H1 (cell line): ENCODE data around the gene CTDSP1. TPM values are rescaled to one million over a fixed set of nuclear protein-coding genes. Genes with fewer than 3 reads are reported as not detected.

Source experiments
- CHD7 ChIP-seq: fragments of 300-600 bp; sonication (generic); IDR thresholded peaks from 2 replicates; pipeline ENCODE4 v1.7.1; 2012; ENCODE audit warnings: low read length, moderate library complexity, mild to moderate bottlenecking, inconsistent platforms; ENCODE audit not compliant: insufficient replicate concordance
- RFX5 ChIP-seq: IDR thresholded peaks from 2 replicates; pipeline ENCODE4 v1.6.1; 2011; ENCODE audit warnings: low read depth, low read length, improper control_type of control experiment, borderline replicate concordance
- SP2 ChIP-seq: IDR thresholded peaks from 2 replicates; pipeline ENCODE4 v1.6.1; 2012; ENCODE audit warnings: mild to moderate bottlenecking, low read length, inconsistent platforms
- TAF7 ChIP-seq: optimal IDR thresholded peaks from 2 replicates; pipeline ENCODE3; 2011; ENCODE audit warnings: low read depth, mild to moderate bottlenecking, inconsistent platforms, low read length, moderate library complexity, borderline replicate concordance
- TEAD4 ChIP-seq: IDR thresholded peaks from 2 replicates; pipeline ENCODE4 v1.6.1; 2012; ENCODE audit warnings: low read depth, low read length, inconsistent platforms, mixed read lengths
- polyA plus RNA-seq, 7 experiments: library from polyadenylated mRNA; depleted of rRNA in 3 of 7; stranded (reverse) in 5 of 7; unstranded in 2 of 7; fragments of >200 nt in 5 of 7; fragments of 200-250 nt in 2 of 7; gene quantifications; 1 replicate in 5 of 7; 2 replicates in 1 of 7; 4 replicates in 1 of 7; pipeline versions ENCODE4 v1.2.1 to v1.2.3, GENCODE V29; 2011 to 2013; ENCODE audit warnings: missing spikeins in 2 of 7, mixed read lengths in 2 of 7
- total RNA-seq: library from RNA; stranded (reverse); fragmentation: NEBNext Ultra II Directional; extraction: Animal tissue kit (Norgen Biotek cat#: 25700); gene quantifications from 2 replicates; pipeline ENCODE4 v1.2.1, GENCODE V29; 2021

Gene CTDSP1
- total and polyA plus RNA-seq, 2 of the 8 experiments (the other 6 are each of a cell fraction or from before 2014, with no cell fraction given) = 20.3 to 35.2 TPM

- TF ChIP-seq SP2 (no peak), TAF7 (no peak), CHD7 (no peak), RFX5 (no peak), TEAD4 (no peak)
- TF ChIP-seq, all 59 proteins: peak for 0
Measured at GRCh38 chr2:218364196-218364595, 35.5 kb upstream of the CTDSP1 start (continued).
